GM19023 (cell line): ENCODE measurements around the gene GTF2H3.
"Not testable (repeated sequence)": the region's sequence is repeated elsewhere in the genome, so short reads cannot be mapped to it uniquely, and the experiment has no call there.

Experiments used
- ATAC-seq: cut with Tn5 transposase; IDR thresholded peaks from one replicate; pipeline ENCODE4 v1.9.1; 2021; ENCODE audit warnings: mild to moderate bottlenecking, moderate library complexity; ENCODE audit not compliant: unreplicated experiment

Gene GTF2H3

DNA sequence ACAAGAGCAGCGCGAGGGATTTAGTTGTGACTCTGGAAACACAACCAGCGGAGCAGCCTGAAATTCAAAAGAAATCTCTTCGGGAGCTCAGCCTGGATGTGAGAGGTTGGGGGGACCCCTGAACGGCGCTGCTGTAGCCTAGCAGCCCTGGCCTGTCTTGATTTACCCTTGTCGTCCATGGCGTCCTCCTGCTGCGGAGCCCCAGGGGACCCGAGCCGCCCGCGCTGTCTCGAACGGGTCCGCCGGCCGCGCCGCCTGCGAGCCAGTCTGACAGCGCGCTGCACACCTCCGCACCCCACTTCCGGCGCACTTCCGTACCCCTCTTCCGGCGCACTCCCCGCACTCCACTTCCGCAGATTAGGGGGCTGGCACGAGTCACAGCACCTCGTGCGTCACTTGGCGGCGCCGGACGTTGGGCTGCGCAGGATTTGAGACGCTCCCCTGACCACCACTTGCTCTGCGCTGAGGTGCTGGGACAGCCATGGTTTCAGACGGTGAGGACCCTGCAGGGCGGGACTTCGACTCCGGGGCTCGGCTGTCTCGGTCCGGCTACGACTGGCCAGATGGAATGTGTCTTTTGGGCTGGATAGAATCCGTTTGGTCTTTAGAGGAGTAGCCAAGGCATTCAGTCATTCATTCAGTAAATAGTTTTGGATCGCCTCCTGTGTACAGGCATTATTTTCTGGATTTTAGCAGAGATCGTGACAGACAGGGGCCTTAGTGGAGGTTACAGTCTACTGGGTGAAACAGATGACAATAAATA is at the start of gene GTF2H3, which contains the start of gene EIF2B1:
GTF2H3 (plus strand) TSS at position 451 of the 763 bp plus-strand sequence; CDS start at position 482, 31 bp downstream.
EIF2B1 (minus strand) TSS at position 308 of the 763 bp plus-strand sequence; CDS start at position 179, 129 bp downstream.
- peak; percentile 96 for ATAC-seq

DNA sequence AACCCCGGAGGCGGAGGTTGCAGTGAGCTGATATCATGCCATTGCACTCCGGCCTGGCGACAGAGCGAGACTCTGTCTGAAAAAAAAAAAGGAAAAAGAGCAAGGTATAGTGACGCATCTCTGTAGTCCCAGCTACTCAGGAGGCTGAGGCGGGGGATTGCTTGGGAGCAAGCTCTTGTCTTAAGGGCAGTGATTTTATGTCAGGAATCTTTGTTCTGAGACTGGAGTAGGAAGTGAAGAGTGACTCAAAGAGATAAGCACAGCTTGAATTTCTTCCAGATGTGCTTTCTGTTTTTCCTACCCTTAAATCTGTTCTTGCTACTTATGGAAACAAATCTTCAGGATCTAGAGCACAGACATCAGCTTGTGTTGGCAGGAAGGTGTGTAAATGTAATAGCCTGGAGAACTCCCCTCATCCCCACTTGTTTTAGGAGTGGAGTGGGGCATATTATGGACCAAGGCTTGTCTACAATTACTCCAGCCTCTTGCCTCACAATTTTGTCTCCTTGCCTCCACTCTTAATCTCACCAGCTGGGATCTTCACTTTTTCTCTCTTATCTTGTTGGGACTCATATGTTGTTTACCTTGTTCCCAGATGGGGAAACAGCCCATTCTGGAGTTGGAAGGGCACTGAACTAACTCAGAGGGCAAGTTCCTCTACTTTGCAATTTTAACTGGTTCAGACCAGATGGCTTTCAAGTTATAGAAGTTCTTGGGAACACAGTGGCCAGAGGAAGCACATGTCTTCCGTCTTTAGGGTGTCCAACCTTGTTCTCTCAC is 41.7 kb upstream of the GTF2H3 start:
- no peak for ATAC-seq

DNA sequence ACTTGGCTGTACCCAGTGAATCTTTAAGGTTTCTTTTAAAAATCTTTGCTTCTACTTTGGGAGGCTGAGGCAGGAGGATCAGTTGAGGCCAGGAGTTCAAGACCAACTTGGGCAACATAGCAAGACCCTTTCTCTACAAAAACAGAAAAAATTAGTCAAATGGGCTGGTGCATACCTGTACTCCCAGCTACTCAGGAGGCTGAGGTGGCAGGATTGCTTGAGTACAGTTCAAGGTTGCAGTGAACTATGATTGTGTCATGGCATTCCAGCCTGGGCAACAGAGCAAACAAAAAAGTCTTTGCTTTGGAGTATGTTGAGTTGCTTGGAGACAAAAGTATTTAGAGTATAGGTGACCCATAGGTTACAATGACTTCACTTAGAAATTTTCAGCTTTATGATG is 37.9 kb upstream of the GTF2H3 start:
- no peak for ATAC-seq

DNA sequence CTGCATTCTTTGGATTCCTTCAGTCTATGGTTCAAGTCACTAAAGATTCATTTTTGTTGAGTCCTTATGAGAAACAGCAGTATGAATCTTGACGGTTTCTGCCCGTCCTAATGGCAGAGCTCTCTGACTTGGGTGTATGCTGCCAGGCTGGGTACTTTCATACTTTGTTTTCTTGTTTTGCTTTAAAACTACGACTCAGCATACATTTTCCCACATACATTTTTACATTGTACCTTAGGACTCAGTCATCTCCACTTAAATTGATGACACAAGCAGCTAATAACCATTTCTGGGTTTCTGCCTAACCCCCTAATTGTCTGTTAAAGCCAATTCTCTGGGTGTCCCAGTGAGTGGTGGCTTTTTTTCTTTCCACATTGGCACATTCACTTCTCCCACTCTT is 36.5 kb upstream of the GTF2H3 start:
- no peak for ATAC-seq

DNA sequence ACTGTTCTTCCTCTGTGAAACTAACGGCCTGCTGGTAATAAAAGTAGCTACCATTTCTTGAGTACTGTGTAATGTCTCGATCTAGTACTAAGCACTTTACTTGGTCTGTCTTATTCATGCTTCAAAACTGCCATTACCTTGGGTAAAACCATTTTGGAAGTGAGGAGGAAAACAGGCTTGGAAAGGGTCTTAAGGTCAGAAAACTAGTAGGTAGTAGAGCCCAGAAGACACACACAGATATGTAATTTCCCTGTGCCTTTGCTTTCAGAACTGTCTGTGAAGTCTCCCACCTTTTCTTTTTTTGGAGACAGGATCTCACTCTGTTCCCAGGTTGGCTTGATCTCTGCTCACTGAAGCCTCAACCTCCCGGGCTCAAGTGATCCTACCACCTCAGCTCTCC is 35.1 kb upstream of the GTF2H3 start:
- no peak for ATAC-seq

DNA sequence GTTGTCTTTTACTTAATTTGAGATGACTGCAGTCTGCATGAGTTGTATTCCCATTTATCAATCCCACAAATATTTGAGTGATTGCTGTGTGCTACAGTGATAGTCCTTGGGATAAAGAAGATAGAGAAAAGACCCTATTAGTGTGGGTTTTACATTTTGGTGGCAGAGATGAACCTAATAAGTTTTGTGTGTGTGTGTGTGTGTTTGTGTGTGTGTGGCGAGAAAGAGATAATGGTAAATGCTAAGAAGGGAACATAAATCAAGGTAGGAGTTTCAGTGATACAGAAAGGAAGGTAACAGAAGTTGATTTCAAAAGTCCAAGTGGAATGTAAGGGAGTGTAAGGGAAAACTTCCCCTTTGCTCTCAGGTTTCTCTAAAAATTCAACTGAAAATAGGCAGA is 34.3 kb upstream of the GTF2H3 start:
- ATAC-seq = no peak

DNA sequence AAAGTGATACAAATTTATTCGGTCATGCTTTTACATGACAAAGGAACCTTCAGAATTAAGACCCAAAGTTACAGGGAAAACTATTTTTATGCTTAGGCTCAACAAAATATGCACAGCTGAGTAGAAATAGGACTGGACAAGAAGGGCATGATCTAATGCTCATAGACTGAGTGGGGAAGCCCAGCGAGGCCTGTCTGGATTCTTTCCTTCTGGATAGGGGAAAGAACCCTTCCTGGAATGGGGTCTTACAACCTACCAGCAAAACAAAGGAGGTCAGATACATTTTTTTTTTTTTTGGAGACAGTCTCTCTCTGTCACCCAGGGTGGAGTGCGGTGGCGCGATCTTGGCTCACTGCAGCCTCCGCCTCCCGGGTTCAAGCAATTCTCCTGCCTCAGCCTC is 33.9 kb upstream of the GTF2H3 start:
- ATAC-seq = no peak

DNA sequence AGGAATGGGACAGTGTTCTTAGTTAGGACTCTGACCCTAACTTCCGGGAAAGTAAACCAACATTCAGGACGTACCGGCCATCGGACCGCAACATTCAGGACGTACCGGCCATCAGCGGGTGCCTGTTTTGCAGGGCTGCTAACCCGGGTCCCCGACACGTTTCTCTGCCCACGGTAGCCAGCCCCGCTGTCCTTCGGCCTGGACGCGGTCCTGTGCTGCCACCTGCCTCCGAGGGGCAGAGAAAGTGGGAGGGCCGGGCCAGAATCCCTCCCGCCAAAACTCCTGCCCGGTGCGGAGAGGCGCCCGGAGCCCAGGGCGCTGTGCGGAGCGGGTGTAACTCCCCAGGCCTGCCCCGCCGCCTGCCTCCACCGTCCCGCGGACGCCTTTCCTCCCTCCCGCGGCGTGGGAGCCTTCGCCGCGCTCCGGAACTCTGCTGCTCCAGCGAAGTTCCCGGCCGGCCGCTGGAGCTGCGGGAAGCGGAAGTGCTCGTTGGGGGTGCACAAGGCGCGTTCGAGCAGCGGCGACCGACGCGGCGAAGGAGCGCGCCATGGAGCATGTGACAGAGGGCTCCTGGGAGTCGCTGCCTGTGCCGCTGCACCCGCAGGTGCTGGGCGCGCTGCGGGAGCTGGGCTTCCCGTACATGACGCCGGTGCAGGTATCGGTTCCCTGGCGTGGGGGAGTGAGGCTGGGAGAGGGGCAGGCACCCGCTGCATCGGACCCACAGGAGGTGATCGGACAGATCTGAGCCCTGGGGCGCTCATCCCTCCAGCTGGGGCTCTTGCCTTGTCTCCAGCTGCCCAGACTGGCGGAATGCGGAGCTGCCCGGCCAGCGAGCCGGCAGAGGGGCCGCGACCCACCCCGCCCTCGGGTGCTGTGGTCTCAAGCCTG is 31.8 kb upstream of the GTF2H3 start, which contains the start of gene DDX55:
DDX55 (plus strand) TSS at position 498 of the 888 bp plus-strand sequence; CDS start at position 548, 50 bp downstream.
- ATAC-seq = peak; percentile 93

DNA sequence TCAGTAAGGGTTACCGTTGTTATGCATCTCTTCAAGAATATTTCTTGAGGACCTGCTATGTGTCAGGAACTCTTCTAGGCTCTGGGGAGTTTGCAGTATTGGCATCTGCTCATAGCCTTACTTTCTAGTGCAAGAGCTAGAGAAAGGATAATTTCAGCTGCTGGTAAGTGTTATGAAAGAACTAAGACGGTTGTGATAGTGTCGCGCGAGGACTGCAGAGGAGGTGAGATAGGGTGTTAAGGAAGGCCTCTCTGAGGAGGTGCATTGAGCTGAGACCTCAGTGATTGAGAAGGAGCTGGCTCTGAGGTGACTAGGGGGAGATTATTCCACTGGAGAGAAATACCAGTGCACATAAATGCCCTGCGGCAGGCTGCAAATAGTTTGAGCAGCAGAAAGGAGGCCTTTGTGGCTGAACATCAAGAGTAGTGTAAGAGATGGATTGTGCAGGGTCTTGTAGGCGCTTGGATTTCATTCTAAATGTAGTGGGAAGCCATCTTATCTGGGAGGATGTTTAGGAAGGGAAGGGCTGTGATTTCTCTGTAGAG is 30.9 kb upstream of the GTF2H3 start:
- ATAC-seq = no peak

DNA sequence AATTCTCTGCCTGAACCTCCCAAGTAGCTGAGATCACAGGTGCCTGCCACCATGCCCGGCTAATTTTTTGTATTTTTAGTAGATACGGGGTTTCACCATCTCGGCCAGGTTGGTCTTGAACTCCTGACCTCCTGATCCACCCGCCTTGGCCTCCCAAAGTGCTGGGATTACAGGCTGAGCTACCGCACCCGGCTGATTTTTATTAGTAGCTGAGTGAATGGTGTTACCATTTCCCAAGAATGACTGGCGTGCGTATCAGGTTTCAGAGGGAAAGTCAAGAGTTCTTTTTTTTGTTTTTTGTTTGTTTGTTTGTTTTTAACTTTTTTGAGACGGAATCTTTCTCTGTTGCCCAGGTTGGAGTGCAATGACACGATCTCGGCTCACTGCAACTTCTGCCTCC is 30.1 kb upstream of the GTF2H3 start:
- ATAC-seq = not testable (repeated sequence)

DNA sequence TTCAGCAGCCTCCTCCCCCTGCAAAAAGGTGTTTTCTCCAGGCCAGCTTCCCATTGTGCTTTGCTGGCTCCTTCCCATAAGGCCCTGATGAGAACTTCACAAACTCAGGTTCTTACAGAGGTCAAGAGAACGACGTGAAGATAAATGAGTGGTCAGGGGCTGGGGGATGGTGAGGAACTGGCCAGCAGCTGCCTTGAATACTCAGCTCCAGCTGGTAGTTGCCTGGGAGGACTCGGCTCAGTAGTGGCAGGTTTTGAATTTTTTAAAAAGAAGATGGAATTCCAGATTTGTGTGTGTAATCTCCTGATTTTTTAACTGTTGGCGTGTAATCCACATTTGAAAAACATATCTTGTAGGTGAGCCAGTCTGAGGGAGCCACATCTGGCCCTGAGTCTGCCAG is 25.9 kb upstream of the GTF2H3 start:
- no peak for ATAC-seq

DNA sequence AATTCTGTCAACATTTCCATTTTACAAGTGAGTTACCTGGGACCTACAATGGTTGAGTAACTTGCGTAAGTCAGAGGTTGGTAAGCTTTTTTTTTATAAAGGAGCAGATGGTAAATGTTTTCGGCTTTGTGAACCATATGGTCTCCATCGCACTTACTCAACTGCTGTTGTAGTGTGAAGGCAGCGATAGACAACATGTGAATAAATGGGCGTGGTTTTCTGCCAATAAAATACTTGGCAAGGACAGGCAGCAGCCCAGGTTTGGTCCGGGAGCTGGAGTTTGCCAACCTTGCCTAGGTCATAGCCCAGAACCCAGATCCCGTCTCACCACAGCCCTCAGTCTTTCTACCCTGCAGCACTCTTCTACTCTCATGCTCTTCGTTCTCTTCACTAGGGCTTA is 25.4 kb upstream of the GTF2H3 start:
- ATAC-seq = no peak

DNA sequence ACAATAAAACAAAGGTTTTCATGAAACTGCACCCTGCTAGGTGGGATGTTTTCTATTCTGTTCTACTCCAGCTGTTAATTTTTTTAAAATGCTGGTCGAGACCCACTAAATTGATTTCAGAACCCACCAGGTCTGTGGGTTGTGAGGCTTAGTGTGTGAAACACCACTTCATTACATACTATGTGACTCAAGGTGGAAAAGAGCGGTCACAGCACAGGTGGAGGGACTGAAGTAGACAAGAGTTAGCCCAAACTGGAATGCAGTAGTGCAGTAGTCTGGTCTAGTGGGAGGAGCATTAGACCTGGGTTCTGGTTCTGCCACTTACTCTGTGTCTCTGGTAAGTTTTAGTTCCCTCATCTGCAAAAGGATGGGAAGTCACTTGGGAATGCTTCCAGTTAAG is 19.5 kb upstream of the GTF2H3 start:
- ATAC-seq = no peak

DNA sequence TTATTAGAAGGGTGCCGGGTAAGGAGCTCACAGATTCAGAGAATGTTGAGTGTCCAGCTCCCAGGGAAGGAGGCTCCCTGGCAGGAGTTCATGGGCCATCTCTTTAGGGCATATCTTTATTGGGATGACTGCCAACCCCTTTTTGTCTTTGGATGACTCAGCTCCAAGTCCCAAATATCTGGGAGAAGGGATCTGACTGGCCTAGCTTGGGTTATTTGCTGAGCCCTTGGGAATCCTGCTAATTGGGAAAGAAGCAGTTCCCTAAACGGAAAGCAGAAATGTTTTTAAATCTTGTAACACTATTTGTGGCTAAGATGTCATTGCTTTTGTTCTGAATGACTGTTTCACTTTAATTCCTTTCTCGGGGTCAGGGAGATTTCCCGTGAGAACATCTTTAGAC is 19.1 kb upstream of the GTF2H3 start:
- no peak for ATAC-seq

DNA sequence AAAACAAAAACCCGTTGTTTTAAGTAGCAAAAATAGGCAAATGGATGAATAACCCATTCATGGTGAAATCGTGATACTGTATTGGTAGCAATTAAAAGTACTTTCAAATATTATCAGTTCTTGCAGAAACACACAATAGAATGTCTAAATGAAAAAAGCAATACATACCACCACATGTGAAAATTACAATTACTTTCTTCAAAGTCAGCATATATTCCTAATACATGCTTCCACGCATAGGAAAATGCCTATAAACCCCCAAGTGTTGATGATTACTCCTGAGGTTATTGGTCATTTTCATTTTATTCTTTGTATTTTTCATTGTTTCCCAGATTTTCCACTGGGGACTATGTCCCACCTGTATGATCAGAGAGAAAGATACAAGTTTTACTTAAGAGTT is 16.5 kb upstream of the GTF2H3 start:
- no peak for ATAC-seq

DNA sequence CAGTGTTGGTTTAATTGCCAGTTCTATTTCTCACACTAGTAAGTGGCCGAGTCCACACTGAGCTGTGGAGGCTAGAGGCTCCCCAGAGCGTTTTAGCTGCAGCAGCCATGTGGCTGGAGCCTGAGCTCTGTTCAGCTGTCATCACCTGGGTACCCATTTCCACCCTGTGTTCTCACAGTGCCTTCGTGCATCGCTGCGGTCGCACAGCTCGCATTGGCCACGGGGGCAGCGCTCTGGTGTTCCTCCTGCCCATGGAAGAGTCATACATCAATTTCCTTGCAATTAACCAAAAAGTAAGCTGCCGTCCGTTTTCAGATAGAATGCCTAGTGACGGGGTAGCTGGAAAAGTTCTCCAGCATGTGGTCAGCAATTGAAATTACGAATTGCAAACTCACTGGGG is 16.0 kb upstream of the GTF2H3 start:
- no peak for ATAC-seq

DNA sequence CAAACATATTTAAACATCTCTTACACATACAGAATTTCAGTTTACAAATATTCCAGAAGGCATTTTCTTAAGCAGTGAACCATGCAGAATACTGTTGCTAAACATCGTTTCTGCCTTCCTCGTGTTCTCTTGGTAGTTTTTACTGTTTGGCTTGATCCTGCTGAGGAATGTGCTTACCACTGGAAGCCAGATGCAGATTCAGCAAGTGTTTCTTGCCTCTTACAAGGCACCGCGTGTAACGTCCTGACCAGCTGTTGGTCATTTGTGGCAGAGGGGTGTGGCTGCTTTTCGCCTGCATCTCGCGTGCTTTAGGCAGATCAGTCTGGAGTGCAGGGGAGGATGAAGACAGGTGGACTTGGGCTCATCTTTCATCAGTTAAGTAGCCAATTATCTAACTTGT is 12.5 kb upstream of the GTF2H3 start:
- ATAC-seq = no peak

DNA sequence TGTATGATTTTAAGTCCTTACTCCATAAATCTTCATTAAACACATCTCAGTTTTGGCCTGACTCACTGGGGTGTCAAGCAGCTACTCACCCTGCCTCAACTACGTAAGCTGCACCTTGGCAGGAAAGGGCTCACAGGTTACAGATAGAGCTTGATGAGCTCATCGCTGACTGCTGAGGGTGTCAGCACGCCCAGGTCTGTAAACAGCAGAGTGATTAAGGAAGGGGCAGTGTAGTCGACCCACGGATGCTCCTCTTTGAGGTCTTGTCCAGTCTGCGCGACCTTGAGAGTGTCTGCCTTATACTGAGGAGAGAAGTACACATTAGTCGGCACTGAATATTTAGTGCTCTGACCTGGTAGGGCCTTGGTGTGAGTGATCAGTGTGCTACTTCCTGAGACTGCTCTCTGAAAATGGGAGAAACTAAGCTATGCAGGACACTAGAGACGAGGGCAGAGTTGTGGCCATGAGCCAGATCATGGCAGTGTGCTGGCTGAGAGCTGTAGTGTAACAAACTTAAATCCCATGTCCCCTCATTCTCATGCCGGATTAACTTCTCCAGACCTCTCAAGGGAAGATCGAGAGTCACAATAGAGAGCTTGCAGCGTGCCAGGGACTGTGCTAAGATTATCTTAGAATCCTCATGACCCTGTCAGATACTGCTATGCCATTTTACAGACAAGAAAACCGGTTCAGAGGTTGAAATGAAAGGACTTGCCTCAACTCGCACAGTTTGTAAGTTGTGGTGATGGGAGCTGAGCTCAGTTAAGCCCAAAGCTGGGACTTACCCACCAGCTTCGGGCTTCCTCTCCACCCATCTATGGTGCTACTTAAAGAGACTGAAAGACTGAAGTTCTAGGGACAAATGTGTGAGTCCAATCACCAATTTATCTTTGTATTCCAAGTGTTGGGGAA is 11.8 kb upstream of the GTF2H3 start:
- no peak for ATAC-seq

DNA sequence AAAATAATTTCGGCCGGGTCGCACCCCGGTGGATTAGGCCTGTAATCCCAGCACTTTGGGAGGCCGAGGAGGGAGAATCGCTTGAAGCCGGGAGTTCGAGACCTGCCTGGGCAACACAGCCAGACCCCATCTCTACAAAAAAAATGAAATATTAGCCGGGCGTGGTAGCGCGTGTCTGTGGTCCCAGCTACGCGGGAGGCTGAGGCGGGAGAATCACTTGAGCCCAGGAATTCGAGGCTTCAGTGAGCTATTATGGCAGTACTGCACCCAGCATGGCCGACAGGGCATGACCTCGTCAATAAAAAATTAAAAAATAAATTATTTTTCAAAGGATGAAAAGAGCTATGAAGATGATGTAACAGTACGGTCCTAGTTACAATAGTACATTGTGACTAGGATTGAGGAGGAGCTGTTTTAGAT is 523 bp downstream of the GTF2H3 start:
- no peak for ATAC-seq

DNA sequence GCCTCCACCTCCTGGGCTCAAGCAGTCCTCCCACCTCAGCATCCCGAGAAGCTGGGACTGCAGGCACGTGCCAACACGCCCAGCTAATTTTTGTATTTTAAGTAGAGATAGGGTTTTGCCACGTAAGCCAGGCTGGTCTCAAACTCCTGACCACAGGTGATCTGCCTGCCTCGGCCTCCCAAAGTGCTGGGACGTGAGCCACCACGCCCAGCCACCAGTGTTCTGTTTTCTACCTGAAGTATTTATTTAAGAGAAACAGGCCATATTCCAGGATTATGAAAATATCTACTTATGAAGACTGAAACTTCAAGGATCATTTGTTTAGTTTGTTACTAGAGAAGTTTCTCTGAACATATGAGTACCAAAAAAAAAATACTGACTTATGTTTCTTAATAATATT is 10.3 kb downstream of the GTF2H3 start:
- ATAC-seq = no peak
